GM23338 (cell line): Measurements from ENCODE around the gene MLLT11.

Source experiments
- CREB1 ChIP-seq: fragments of 250-450 bp; sonication (Bioruptor Pico); IDR thresholded peaks from 2 replicates; pipeline ENCODE4 v1.5.0; 2020; ENCODE audit warnings: low read depth, mild to moderate bottlenecking, moderate library complexity
- CTCF ChIP-seq, 2 experiments: fragments of 200-600 bp in 1 of 2; sonication (generic) in 1 of 2; conservative IDR thresholded peaks; 2 replicates each; pipeline versions ENCODE4 v1.5.1 to v1.6.1; 2016 to 2017; ENCODE audit warnings: antibody characterized with exemption in 2 of 2, low read depth in 2 of 2, mild to moderate bottlenecking in 2 of 2, moderate library complexity in 1 of 2
- EZH2 ChIP-seq: fragments of 200-600 bp; sonication (generic); IDR thresholded peaks from one replicate; pipeline ENCODE4 v1.8.0; 2017; ENCODE audit warnings: antibody characterized with exemption, mild to moderate bottlenecking, low read depth; ENCODE audit not compliant: unreplicated experiment
- EZH2phosphoT487 ChIP-seq: fragments of 200-600 bp; sonication (generic); IDR thresholded peaks from one replicate; pipeline ENCODE4 v1.8.1; 2018; ENCODE audit warnings: antibody characterized with exemption; ENCODE audit not compliant: unreplicated experiment
- NANOG ChIP-seq: IDR thresholded peaks from 2 replicates; pipeline ENCODE4 v1.6.1; 2016; ENCODE audit warnings: antibody characterized with exemption, borderline replicate concordance
- POLR2AphosphoS5 ChIP-seq: IDR thresholded peaks from 2 replicates; pipeline ENCODE4 v1.6.1; 2016; ENCODE audit warnings: antibody characterized with exemption, low read depth
- STAT1 ChIP-seq: IDR thresholded peaks from one replicate; pipeline ENCODE4 v1.6.1; 2016; ENCODE audit warnings: antibody characterized with exemption; ENCODE audit not compliant: unreplicated experiment
- ZNF114 ChIP-seq: fragments of 250-450 bp; sonication (Bioruptor Pico); IDR thresholded peaks from 2 replicates; pipeline ENCODE4 v1.5.0; 2020; ENCODE audit warnings: mild to moderate bottlenecking, moderate library complexity
- TF ChIP-seq, protein P1 (sequence below): IDR thresholded peaks from 2 replicates; pipeline ENCODE4 v1.6.1; 2016; ENCODE audit warnings: antibody characterized with exemption
- TF ChIP-seq, protein P2 (sequence below): IDR thresholded peaks from one replicate; pipeline ENCODE4 v1.6.1; 2018; ENCODE audit warnings: antibody characterized with exemption; ENCODE audit not compliant: unreplicated experiment

GRCh38 chr1:151039521-151039920, 20.7 kb upstream of the MLLT11 start:
- TF ChIP-seq CTCF (conservative IDR thresholded peaks at IDR 0.05; ENCODE audit: low read depth in 2 of 2) (no peak), EZH2 (no peak), EZH2phosphoT487 (no peak), POLR2AphosphoS5 (no peak), ZNF114 (CRISPR knock-in tag) (no peak), CREB1 (no peak), STAT1 (no peak), NANOG (no peak)
- TF ChIP-seq, protein P1, sequence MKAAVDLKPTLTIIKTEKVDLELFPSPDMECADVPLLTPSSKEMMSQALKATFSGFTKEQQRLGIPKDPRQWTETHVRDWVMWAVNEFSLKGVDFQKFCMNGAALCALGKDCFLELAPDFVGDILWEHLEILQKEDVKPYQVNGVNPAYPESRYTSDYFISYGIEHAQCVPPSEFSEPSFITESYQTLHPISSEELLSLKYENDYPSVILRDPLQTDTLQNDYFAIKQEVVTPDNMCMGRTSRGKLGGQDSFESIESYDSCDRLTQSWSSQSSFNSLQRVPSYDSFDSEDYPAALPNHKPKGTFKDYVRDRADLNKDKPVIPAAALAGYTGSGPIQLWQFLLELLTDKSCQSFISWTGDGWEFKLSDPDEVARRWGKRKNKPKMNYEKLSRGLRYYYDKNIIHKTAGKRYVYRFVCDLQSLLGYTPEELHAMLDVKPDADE: no peak
- TF ChIP-seq, protein P2, sequence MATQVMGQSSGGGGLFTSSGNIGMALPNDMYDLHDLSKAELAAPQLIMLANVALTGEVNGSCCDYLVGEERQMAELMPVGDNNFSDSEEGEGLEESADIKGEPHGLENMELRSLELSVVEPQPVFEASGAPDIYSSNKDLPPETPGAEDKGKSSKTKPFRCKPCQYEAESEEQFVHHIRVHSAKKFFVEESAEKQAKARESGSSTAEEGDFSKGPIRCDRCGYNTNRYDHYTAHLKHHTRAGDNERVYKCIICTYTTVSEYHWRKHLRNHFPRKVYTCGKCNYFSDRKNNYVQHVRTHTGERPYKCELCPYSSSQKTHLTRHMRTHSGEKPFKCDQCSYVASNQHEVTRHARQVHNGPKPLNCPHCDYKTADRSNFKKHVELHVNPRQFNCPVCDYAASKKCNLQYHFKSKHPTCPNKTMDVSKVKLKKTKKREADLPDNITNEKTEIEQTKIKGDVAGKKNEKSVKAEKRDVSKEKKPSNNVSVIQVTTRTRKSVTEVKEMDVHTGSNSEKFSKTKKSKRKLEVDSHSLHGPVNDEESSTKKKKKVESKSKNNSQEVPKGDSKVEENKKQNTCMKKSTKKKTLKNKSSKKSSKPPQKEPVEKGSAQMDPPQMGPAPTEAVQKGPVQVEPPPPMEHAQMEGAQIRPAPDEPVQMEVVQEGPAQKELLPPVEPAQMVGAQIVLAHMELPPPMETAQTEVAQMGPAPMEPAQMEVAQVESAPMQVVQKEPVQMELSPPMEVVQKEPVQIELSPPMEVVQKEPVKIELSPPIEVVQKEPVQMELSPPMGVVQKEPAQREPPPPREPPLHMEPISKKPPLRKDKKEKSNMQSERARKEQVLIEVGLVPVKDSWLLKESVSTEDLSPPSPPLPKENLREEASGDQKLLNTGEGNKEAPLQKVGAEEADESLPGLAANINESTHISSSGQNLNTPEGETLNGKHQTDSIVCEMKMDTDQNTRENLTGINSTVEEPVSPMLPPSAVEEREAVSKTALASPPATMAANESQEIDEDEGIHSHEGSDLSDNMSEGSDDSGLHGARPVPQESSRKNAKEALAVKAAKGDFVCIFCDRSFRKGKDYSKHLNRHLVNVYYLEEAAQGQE: no peak
